NT2/D1 (cell line): ENCODE measurements around the gene PRPF4.

Source experiments
- YY1 ChIP-seq: IDR thresholded peaks from 2 replicates; pipeline ENCODE4 v1.6.1; 2011; ENCODE audit not compliant: insufficient read length, insufficient read depth
- ZNF274 ChIP-seq: IDR thresholded peaks from 2 replicates; pipeline ENCODE4 v1.6.1; 2011; ENCODE audit warnings: mild to moderate bottlenecking, low read depth, low read length

- TF ChIP-seq YY1 (no peak), ZNF274 (no peak)
These were observed 20.5 kb upstream of the PRPF4 start for GRCh38 chr9:113254991-113255390.
